ENCODE measurements around the gene EHMT2.

The EHMT2 gene

GRCh38 chr6:31888276-31889258 is 8.9 kb downstream of the EHMT2 start:
- peak; percentile 49 for DNase-seq

- no peak for DNase-seq
Measured at GRCh38 chr6:31887173-31888007, 10.1 kb downstream of the EHMT2 start.

- DNase-seq, result no peak
Measured at GRCh38 chr6:31886541-31886991, 10.9 kb downstream of the EHMT2 start.

- DNase-seq, result no peak
Measured at GRCh38 chr6:31884528-31885035, 12.9 kb downstream of the EHMT2 start.

GRCh38 chr6:31883676-31884075 is 13.8 kb downstream of the EHMT2 start:
- no peak for DNase-seq

GRCh38 chr6:31882344-31882743 is 15.2 kb downstream of the EHMT2 start:
- no peak for DNase-seq

- DNase-seq, result no peak
Measured at GRCh38 chr6:31881136-31881859, 16.2 kb downstream of the EHMT2 start.

- DNase-seq, result no peak
Measured at GRCh38 chr6:31880616-31881015, 16.9 kb downstream of the EHMT2 start.

GRCh38 chr6:31879901-31880300 is 17.6 kb downstream of the EHMT2 start:
- DNase-seq, result no peak

- no peak for DNase-seq
Measured at GRCh38 chr6:31879143-31879542, 18.4 kb downstream of the EHMT2 start.

- DNase-seq, result no peak
Measured at GRCh38 chr6:31878726-31879125, 18.8 kb downstream of the EHMT2 start, which contains the start of gene SLC44A4. TSS of gene SLC44A4 (minus strand) at chr6:31878997. CDS start at chr6:31878980, 17 bp downstream.

- no peak for DNase-seq
Measured at GRCh38 chr6:31878222-31878621, 19.3 kb downstream of the EHMT2 start.

GRCh38 chr6:31877651-31878161 is 19.8 kb downstream of the EHMT2 start:
- no peak for DNase-seq

GRCh38 chr6:31877125-31877650 is 20.3 kb downstream of the EHMT2 start:
- no peak for DNase-seq

GRCh38 chr6:31876357-31876756 is 21.1 kb downstream of the EHMT2 start:
- no peak for DNase-seq

- no peak for DNase-seq
Measured at GRCh38 chr6:31875877-31876276, 21.6 kb downstream of the EHMT2 start.

- no peak for DNase-seq
Measured at GRCh38 chr6:31874836-31875572, 22.5 kb downstream of the EHMT2 start.

GRCh38 chr6:31874084-31874670 is 23.3 kb downstream of the EHMT2 start:
- DNase-seq, result no peak

GRCh38 chr6:31871046-31871659 is 26.3 kb downstream of the EHMT2 start:
- DNase-seq, result no peak

- DNase-seq, result no peak
Measured at GRCh38 chr6:31870385-31870921, 27.0 kb downstream of the EHMT2 start.

Data from CD4-positive, alpha-beta T cell treated with Interleukin-21 for 1 hour (primary cell).